ENCODE data around the gene SCN5A. TPM values are rescaled to one million over a fixed set of nuclear protein-coding genes. Genes with fewer than 3 reads are reported as not detected.

SCN5A gene
- total RNA-seq, 1 experiment from 2014 or later = 13.6 TPM

- CTCF ChIA-PET = interaction anchor here (1.3 kb wide), 1 partner anchor 166 kb away, joined by 3 read pairs; no protein-coding TSS in a partner anchor
- Mint-ChIP-seq H3K36me3 (no peaks in the 10 kb centered on the region), H3K9me3 (no peaks in the 10 kb centered on the region), H3K4me3 (no peak overlapping the region), H3K27me3 (ENCODE audit: low read depth) (no peaks in the 10 kb centered on the region; the same call in 1 of the 2 replicates), H3K4me1 (no peaks in the 10 kb centered on the region), H3K27ac (no peak overlapping the region)
- no peak for DNase-seq (ENCODE audit: low spot score)
- ATAC-seq = no peak
- no peak for TF ChIP-seq SOX15 (CRISPR knock-in tag; IDR thresholded peaks at IDR 0.05)
- no peak for TF ChIP-seq ZNF396 (CRISPR knock-in tag; IDR thresholded peaks at IDR 0.05; ENCODE audit: borderline replicate concordance)
- TF ChIP-seq, protein P1, sequence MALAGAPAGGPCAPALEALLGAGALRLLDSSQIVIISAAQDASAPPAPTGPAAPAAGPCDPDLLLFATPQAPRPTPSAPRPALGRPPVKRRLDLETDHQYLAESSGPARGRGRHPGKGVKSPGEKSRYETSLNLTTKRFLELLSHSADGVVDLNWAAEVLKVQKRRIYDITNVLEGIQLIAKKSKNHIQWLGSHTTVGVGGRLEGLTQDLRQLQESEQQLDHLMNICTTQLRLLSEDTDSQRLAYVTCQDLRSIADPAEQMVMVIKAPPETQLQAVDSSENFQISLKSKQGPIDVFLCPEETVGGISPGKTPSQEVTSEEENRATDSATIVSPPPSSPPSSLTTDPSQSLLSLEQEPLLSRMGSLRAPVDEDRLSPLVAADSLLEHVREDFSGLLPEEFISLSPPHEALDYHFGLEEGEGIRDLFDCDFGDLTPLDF (CRISPR knock-in tag; IDR thresholded peaks at IDR 0.05) = no peak
- TF ChIP-seq, protein P2, sequence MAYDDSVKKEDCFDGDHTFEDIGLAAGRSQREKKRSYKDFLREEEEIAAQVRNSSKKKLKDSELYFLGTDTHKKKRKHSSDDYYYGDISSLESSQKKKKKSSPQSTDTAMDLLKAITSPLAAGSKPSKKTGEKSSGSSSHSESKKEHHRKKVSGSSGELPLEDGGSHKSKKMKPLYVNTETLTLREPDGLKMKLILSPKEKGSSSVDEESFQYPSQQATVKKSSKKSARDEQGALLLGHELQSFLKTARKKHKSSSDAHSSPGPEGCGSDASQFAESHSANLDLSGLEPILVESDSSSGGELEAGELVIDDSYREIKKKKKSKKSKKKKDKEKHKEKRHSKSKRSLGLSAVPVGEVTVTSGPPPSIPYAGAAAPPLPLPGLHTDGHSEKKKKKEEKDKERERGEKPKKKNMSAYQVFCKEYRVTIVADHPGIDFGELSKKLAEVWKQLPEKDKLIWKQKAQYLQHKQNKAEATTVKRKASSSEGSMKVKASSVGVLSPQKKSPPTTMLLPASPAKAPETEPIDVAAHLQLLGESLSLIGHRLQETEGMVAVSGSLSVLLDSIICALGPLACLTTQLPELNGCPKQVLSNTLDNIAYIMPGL (CRISPR knock-in tag; IDR thresholded peaks at IDR 0.05) = no peak
- TF ChIP-seq ZNF671 (CRISPR knock-in tag; IDR thresholded peaks at IDR 0.05) = no peak
- TF ChIP-seq FOXK1 (CRISPR knock-in tag; IDR thresholded peaks at IDR 0.05) = no peak
- TF ChIP-seq FOXJ3 (CRISPR knock-in tag; IDR thresholded peaks at IDR 0.05; ENCODE audit: borderline replicate concordance) = no peak
- TF ChIP-seq ELF4 (CRISPR knock-in tag; IDR thresholded peaks at IDR 0.05; ENCODE audit: low read depth) = no peak
- TF ChIP-seq MLX (CRISPR knock-in tag; IDR thresholded peaks at IDR 0.05) = no peak
- TF ChIP-seq CREB1 (CRISPR knock-in tag; IDR thresholded peaks at IDR 0.05) = no peak
- TF ChIP-seq, protein P3, sequence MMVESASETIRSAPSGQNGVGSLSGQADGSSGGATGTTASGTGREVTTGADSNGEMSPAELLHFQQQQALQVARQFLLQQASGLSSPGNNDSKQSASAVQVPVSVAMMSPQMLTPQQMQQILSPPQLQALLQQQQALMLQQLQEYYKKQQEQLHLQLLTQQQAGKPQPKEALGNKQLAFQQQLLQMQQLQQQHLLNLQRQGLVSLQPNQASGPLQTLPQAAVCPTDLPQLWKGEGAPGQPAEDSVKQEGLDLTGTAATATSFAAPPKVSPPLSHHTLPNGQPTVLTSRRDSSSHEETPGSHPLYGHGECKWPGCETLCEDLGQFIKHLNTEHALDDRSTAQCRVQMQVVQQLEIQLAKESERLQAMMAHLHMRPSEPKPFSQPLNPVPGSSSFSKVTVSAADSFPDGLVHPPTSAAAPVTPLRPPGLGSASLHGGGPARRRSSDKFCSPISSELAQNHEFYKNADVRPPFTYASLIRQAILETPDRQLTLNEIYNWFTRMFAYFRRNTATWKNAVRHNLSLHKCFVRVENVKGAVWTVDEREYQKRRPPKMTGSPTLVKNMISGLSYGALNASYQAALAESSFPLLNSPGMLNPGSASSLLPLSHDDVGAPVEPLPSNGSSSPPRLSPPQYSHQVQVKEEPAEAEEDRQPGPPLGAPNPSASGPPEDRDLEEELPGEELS (CRISPR knock-in tag; IDR thresholded peaks at IDR 0.05) = no peak
- no peak for TF ChIP-seq NR1H2 (CRISPR knock-in tag; IDR thresholded peaks at IDR 0.05)
- no peak for TF ChIP-seq ATF2 (CRISPR knock-in tag; IDR thresholded peaks at IDR 0.05; ENCODE audit: borderline replicate concordance, low read depth)
- TF ChIP-seq JAZF1 (CRISPR knock-in tag; IDR thresholded peaks at IDR 0.05) = no peak
- POLR2A ChIA-PET = interaction anchor here (0.6 kb wide), 1 partner anchor 992 kb away, joined by 3 read pairs; no protein-coding TSS in a partner anchor
These were observed 37.8 kb upstream of the SCN5A start for GRCh38 chr3:38687321-38687720.

- no peaks in the 10 kb centered on the region for H3K4me1 Mint-ChIP-seq
- ChIA-PET CTCF (interaction anchor here (0.5 to 1.5 kb wide), 3 partner anchors 22 to 52 kb away, joined by 3 to 4 read pairs (median 4); no protein-coding TSS in a partner anchor), POLR2A (no interaction called here)
- no peak overlapping the region for H3K4me3 Mint-ChIP-seq
- no peak for DNase-seq (ENCODE audit: low spot score)
- H3K9me3 Mint-ChIP-seq = no peaks in the 10 kb centered on the region
- H3K27me3 Mint-ChIP-seq (ENCODE audit: low read depth) = no peaks in the 10 kb centered on the region; the same call in 1 of the 2 replicates
- no peak for ATAC-seq
- no peaks in the 10 kb centered on the region for H3K36me3 Mint-ChIP-seq
- H3K27ac Mint-ChIP-seq = no peak overlapping the region
- TF ChIP-seq RORB (CRISPR knock-in tag; IDR thresholded peaks at IDR 0.05) = no peak
- TF ChIP-seq ZNF219 (CRISPR knock-in tag; IDR thresholded peaks at IDR 0.05; ENCODE audit: borderline replicate concordance) = no peak
- no peak for TF ChIP-seq CDX4 (CRISPR knock-in tag; IDR thresholded peaks at IDR 0.05; ENCODE audit: borderline replicate concordance)
- TF ChIP-seq HMGA2 (CRISPR knock-in tag; IDR thresholded peaks at IDR 0.05) = no peak
- TF ChIP-seq MYBL2 (CRISPR knock-in tag; IDR thresholded peaks at IDR 0.05) = no peak
- TF ChIP-seq ETV6 (CRISPR knock-in tag; IDR thresholded peaks at IDR 0.05) = no peak
- TF ChIP-seq, protein P1 (CRISPR knock-in tag; IDR thresholded peaks at IDR 0.05) = no peak
- TF ChIP-seq TEAD4 (CRISPR knock-in tag; IDR thresholded peaks at IDR 0.05) = no peak
- no peak for TF ChIP-seq ZNF671 (CRISPR knock-in tag; IDR thresholded peaks at IDR 0.05)
- no peak for TF ChIP-seq ZNF425 (CRISPR knock-in tag; conservative IDR thresholded peaks at IDR 0.05)
- TF ChIP-seq, protein P4, sequence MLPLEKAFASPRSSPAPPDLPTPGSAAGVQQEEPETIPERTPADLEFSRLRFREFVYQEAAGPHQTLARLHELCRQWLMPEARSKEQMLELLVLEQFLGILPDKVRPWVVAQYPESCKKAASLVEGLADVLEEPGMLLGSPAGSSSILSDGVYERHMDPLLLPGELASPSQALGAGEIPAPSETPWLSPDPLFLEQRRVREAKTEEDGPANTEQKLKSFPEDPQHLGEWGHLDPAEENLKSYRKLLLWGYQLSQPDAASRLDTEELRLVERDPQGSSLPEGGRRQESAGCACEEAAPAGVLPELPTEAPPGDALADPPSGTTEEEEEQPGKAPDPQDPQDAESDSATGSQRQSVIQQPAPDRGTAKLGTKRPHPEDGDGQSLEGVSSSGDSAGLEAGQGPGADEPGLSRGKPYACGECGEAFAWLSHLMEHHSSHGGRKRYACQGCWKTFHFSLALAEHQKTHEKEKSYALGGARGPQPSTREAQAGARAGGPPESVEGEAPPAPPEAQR (CRISPR knock-in tag; IDR thresholded peaks at IDR 0.05) = no peak
These were observed 35.1 kb upstream of the SCN5A start for GRCh38 chr3:38684546-38684945.

Measured in WTC11 (cell line).